ENCODE measurements around the gene SYS1. TPM values are rescaled to one million over a fixed set of nuclear protein-coding genes. Genes with fewer than 3 reads are reported as not detected.

Gene SYS1
- total RNA-seq = 12.7 TPM

DNA sequence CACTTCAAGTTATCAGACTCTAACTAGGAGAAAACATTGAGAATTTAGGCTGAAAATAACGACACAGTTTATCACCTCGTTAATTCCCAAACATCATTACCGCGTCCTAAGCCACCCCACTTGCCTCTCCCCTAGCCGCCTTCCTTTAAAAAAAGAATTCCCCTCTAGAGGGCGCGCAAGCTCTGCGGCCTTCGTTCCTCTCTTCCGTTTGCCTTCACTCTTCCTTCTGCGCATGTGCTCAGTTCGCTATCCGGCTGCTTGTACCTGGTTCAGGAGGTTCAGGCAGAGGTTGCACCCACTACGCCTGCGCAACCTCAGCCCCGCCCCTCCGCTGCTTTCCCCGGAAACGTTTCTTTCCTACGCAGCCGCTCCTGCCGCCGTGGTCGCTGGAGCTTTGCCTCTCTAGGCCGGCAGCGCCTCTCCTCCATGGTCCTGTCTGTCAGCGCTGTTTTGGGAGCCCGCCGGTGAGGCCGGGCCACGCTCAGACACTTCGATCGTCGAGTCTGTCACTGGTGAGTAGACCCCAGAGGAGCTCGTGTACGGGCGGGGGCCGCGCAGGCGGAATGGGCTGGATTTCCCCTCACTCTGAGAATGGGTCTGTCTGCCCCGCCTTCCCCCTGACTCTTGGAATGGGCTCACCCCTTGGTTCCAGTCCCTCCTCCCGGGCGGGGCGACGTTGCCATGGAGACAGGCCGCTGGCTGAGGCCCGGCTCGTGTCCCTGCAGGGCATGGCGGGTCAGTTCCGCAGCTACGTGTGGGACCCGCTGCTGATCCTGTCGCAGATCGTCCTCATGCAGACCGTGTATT is at the start of gene SYS1:
Gene SYS1, plus strand, starts transcription at position 353 of the 807 bp plus-strand sequence. Its CDS starts 376 bp downstream, at position 729.
- peak; percentile 98 for DNase-seq

- no peak for DNase-seq
These were observed 49.0 kb upstream of the SYS1 start for GRCh38 chr20:45313943-45314342.

- DNase-seq = no peak
These were observed 47.3 kb upstream of the SYS1 start for GRCh38 chr20:45315672-45316071.

DNA sequence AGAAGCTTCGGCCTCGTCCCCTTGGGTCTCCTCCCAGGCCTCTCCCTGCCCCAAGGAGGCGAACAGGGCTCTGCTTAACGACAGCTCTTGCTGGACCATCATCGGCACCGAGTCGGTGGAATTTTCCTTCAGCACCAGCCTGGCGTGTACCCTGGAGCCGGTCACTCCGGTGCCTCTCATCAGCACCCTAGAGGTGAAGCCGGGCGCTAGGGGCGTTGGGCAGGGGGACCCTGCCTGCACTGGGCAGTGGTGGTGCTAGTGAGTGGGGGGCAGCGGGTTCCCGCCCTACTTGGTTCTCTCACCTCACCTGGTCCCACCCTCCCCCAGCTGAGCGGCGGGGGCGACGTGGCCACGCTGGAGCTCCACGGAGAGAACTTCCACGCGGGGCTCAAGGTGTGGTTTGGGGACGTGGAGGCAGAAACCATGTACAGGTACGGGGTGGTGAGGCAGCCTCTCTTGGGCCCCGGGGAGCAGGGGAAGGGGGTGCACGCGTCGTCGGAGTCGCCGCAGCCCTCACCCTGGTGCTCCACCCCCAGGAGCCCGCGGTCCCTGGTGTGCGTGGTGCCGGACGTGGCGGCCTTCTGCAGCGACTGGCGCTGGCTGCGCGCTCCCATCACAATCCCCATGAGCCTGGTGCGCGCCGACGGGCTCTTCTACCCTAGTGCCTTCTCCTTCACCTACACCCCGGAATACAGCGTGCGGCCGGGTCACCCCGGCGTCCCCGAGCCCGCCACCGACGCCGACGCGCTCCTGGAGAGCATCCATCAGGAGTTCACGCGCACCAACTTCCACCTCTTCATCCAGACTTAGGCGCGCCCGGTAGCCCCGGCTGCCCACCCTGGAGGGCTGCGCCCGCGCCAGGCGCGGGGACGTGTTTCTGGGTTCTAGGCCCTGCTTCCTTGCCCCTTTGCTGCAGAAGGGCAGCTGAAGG is 46.5 kb upstream of the SYS1 start:
- no peak for DNase-seq

- no peak for DNase-seq
These were observed 45.1 kb upstream of the SYS1 start for GRCh38 chr20:45317826-45318225.

- no peak for DNase-seq
These were observed 44.5 kb upstream of the SYS1 start for GRCh38 chr20:45318386-45318939.

DNA sequence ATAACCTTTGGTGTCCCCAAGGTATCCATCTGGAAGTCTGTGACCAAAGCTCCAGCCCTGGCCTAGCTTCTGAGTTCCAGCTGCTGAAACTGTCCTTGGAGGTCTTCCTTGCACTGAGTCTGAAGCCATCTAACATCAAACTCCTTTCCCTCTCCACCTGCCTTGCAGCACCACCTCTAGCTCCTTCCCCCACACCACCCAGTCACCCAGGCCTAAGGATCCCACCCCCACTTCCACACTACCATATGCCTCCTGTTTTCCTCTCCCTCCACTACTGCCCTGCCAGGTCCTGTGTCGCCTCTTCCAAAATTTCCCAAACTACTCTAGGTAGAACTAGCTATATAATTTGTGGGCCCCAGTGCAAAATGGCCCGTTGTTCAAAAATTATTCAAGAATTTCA is 44.0 kb upstream of the SYS1 start:
- no peak for DNase-seq

GRCh38 chr20:45320948-45321595 is 41.9 kb upstream of the SYS1 start:
- no peak for DNase-seq

- no peak for DNase-seq
These were observed 40.0 kb upstream of the SYS1 start for GRCh38 chr20:45322952-45323383.

DNA sequence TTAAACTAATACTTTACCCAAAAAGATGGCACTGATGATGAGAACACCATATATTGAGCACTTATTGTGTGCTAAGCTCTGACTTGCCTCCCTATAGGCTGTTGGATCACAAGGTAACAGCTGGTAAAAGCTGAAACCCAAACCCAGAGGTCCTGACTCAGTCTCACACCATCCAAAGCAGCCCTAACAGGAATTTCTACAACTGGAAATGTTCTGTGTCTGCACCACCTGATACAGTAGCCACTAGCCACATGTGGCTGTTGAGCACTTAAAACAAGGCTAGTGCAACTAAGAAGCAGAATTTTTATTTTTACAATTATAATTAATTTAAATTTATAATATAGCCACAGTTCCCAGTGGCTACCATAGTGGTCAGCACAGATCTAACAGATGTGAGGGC is 39.2 kb upstream of the SYS1 start:
- no peak for DNase-seq

DNA sequence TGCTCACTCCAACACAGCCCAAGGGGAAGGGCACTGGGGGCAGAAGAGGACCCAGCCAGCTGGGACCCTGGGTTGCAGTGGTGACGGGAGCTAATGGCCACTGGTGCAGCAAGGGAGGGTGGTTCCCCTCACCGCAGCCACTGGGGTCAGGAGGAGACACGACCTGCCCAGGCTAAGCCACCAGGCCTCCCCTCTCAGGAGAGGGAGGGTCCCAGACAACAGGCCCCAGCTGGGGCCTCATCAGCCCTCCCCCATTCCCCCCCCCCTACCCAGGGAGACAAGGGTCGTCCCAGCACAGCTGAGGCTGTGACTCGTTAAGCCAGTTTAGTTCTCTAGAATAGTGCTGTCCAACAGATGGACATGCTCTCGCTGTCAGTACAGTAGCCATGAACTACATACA is 37.6 kb upstream of the SYS1 start:
- DNase-seq = no peak

GRCh38 chr20:45328451-45328850 is 34.5 kb upstream of the SYS1 start:
- DNase-seq = no peak

- no peak for DNase-seq
These were observed 33.2 kb upstream of the SYS1 start for GRCh38 chr20:45329497-45330319.

- no peak for DNase-seq
These were observed 32.5 kb upstream of the SYS1 start for GRCh38 chr20:45330476-45330875.

DNA sequence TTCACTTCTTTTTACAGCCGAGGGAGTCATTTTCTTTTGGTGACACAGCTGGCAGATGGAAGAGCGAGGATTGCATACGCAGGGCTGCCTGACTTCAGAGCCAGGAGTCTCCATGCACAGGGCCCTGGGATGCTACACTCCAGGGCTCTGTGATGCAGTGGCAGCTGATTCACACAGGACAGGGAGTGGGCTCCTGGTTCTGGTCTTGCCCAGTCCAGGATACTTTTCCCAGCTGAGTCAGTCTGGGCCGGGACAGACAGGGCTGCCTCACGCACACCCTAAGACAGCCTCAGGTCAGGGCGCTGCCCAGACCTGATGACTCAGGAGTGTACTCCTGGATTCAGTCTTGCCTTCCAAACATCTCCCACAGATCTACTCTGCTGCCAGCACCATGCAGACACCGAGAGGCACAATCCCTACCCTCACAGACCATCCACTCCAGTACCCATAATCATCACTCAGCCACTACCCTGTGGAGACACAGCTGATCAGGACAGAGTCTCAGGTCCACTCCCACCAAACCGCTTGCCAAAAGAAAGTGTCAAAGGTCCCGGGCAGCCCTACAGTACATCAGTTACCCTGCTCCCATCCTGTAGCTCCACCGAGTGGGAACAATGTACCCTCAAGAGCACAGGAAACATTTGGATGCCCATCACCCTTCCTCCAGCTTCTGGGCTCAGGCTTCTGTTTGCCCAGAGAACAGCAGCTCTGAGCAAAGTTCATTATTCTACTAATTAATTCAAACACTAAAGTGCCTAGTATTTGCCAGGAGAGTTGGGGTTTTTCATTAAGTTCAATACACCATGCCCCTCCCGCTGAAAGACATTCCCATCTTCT is 26.2 kb upstream of the SYS1 start:
- DNase-seq = no peak

DNA sequence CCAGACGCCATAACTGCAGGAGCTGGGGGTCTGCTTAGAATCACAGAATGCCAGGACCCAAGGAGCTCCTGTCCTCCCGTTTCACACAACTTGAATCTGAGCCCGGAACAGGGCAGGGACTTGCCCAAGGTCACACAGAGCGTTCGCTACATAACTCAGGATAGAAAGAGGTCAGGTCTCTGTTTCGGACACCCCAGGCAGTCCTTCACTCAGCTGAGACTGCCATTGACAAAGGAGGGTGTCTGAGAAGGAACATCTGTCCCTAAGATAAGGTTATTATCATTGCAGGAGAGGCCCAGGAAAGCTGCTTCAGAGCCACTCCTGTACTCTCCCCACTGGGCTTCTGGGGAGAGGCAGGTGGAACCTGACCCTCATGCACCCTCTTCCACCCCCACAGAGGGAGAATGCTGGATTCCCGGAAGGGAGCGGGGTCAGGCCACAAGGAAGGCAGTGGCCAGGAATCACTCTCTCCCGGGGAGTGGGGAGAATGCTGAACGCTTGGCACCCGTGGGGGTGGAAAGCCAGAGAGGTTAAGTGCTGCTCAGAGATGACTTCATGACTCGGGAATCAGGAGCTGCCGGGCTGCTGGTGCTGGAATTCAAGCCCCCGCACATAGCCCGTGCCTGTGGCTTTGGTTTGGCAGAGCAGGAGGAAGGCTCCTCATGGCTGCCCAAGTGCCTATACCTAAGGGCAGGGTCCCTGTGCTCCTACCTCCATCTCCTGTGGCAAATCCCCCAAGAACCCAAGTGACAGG is 25.4 kb upstream of the SYS1 start:
- DNase-seq = no peak

GRCh38 chr20:45338121-45339030 is 24.6 kb upstream of the SYS1 start:
- no peak for DNase-seq

DNA sequence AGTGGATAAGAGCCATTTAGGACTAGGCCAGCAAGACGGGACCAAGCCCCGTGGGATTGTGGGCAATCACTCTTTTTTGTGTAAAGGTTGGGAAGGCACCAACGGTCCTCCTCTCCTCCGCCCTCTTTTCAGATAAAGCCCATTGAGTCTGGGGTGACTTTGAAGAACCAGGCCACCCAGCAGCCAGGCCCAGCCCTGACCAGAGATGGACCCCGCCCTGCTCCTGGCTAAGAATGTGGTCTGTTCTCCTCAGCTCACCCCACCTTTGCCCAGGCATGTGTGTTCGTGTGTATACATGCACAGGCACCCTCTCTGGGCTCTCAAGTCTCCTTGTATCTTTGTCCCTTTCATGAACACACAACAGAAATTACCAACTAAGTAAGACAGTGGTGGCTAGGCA is 23.9 kb upstream of the SYS1 start:
- DNase-seq = no peak

DNA sequence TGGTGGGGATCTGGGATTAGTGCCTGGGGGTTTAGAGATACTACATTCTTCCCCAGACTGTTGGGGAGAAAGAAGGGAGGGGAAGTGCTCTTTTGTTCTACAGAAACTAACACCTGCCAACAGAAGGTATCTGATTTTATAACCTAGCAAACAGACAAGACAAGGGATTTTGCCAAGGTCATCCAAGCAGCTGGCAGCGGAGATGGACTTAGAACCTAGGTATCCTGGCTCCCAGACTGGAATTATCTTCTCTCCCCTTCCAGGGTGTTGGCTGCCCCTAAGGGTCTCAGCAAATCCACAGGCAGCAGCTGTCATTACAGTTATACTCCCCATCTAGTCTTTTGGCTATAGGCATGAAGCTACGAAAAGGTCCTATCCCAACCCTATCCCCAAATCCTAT is 23.2 kb upstream of the SYS1 start:
- no peak for DNase-seq
